ENCODE data around the gene DPP10. TPM values are rescaled to one million over a fixed set of nuclear protein-coding genes. Genes with fewer than 3 reads are reported as not detected.

Gene DPP10
- total RNA-seq, 4 donors from 2014 or later: 0.09 to 4.0 (median 0.38) TPM; not detected in 1

DNA sequence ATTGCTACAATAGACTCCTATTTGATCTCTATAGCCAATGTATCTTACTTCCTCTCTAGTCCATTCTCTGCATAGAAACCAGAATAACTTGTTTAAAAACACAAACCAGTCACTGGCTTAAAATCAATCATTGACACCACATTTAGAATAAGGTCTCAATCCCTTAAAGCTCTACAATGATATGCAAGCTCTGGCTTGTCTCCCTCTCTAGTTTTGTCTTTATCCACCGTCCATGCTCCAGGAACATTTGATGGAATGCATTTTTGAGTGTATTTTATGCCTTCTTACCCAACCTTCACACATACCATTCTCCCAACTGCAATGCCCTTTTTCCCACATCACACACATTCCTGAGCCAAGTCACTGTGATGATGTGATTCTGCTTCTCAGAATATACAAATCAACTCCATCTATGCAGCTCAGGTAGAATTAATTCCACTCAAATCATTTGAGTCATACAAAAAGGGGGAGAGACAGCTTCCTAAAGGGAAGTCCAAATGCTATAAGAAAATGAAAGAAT lies 1107.2 kb downstream of the DPP10 start:
- no peak for TF ChIP-seq POLR2A (IDR thresholded peaks at IDR 0.05)
- TF ChIP-seq, protein P1, sequence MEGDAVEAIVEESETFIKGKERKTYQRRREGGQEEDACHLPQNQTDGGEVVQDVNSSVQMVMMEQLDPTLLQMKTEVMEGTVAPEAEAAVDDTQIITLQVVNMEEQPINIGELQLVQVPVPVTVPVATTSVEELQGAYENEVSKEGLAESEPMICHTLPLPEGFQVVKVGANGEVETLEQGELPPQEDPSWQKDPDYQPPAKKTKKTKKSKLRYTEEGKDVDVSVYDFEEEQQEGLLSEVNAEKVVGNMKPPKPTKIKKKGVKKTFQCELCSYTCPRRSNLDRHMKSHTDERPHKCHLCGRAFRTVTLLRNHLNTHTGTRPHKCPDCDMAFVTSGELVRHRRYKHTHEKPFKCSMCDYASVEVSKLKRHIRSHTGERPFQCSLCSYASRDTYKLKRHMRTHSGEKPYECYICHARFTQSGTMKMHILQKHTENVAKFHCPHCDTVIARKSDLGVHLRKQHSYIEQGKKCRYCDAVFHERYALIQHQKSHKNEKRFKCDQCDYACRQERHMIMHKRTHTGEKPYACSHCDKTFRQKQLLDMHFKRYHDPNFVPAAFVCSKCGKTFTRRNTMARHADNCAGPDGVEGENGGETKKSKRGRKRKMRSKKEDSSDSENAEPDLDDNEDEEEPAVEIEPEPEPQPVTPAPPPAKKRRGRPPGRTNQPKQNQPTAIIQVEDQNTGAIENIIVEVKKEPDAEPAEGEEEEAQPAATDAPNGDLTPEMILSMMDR (IDR thresholded peaks at IDR 0.05): no peak
- no peak for DNase-seq
- Histone ChIP-seq H3K36me3 (no peaks in the 10 kb centered on the region), H3K27me3 (no peaks in the 10 kb centered on the region), H3K27ac (no peak overlapping the region), H3K4me3 (no peak overlapping the region), H3K9me3 (no peaks in the 10 kb centered on the region), H3K4me1 (no peaks in the 10 kb centered on the region)
- 35 to 46% methylated on average over 1 of the region's 1 CpG for WGBS, 2 donors
- intact Hi-C loops (cut with DNase I): no loop called here

DNA sequence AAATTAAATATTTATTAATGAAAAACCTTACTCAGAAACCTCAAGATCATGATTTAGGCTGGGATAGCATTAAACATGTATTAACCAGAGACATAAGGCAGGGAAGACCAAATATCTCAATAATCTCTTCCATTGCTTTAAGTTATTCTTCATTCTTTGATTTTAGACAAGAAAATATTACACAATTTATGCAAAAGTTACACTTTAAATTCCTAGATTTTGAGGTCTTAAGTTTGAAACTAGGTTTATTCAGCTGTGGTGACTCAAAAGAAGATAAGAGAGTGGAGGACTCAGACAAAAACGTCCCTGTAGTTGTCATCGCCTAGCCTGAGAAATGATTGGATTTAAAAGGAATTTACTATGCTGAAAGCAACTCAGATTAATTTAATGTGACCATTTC lies 1110.3 kb downstream of the DPP10 start:
- Histone ChIP-seq H3K9me3 (no peaks in the 10 kb centered on the region), H3K27ac (no peak overlapping the region), H3K36me3 (no peaks in the 10 kb centered on the region), H3K27me3 (no peaks in the 10 kb centered on the region), H3K4me1 (no peaks in the 10 kb centered on the region), H3K4me3 (no peak overlapping the region)
- no peak for DNase-seq
- WGBS, 2 donors: 57 to 68% methylated on average over 2 of the region's 2 CpGs
- TF ChIP-seq, protein P1 (IDR thresholded peaks at IDR 0.05): no peak
- no peak for TF ChIP-seq POLR2A (IDR thresholded peaks at IDR 0.05)
- intact Hi-C loops (cut with DNase I): no loop called here

DNA sequence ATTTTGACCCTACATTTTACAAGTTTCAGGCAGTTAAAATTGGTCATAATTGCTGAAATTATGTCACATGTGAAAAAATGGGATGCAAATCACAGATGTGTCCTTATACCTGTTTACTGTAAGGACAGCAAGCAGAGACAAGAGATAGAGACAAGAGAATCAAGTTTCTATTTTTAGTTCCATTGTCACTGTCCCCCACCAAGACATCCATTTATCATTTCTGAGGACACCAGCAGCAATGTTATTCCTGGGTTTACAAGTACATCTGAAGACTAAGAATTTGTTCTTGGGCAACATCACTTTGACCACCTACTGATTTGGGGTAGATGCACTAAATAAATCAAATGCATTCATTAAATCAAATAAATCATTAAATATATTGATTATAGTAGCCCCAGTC lies 1111.7 kb downstream of the DPP10 start:
- no peak for DNase-seq
- Histone ChIP-seq H3K36me3 (no peaks in the 10 kb centered on the region), H3K27ac (no peak overlapping the region), H3K4me3 (no peak overlapping the region), H3K4me1 (no peaks in the 10 kb centered on the region), H3K9me3 (no peaks in the 10 kb centered on the region), H3K27me3 (no peaks in the 10 kb centered on the region)
- no peak for TF ChIP-seq POLR2A (IDR thresholded peaks at IDR 0.05)
- TF ChIP-seq, protein P1 (IDR thresholded peaks at IDR 0.05): no peak
- intact Hi-C loops (cut with DNase I): no loop called here

DNA sequence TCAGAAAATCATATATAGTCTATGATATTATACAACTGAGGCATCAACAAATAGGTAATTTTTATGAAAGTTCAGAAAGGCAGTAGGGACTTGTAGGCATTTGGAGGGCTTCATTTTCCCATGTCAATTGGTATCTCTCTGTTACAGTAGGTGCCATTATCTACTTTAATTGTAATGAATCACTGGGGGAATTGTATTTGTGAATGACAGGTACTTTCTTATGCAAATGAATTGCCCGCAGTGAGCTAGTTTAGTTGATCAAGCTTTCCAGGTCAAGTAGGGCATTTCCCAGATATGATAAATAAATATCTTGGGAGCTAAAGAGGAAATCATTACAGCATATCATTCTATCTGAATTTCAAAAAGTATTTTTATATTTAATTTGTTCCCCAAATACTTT lies 1116.3 kb downstream of the DPP10 start:
- 27 to 47% methylated on average over 1 of the region's 1 CpG for WGBS, 2 donors
- Histone ChIP-seq H3K4me1 (no peaks in the 10 kb centered on the region), H3K4me3 (no peak overlapping the region), H3K9me3 (no peaks in the 10 kb centered on the region), H3K27ac (no peak overlapping the region), H3K27me3 (no peaks in the 10 kb centered on the region), H3K36me3 (no peaks in the 10 kb centered on the region)
- TF ChIP-seq, protein P1 (IDR thresholded peaks at IDR 0.05): no peak
- TF ChIP-seq POLR2A (IDR thresholded peaks at IDR 0.05): no peak
- intact Hi-C loops (cut with DNase I): no loop called here
- no peak for DNase-seq

DNA sequence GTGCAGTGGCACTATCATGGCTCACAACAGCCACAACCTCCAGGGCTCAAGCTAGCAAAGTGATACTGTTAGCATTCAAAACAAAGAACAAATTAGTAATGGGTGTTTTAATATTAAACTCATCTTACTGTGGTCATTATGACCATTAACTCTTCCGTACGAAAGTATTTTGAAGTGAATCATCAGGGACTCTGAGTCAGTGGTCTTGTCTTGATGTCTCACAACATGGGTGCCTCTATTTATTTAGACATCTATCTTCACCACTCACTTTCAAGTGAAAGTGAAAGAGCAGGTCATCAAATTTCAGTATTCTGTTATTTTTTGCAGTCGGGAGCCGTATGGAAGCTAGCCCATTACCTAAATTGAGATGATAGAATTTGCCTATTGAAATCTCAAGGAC lies 1118.2 kb downstream of the DPP10 start:
- DNase-seq: no peak
- no peak overlapping the region for H3K27ac ChIP-seq
- H3K36me3 ChIP-seq: no peaks in the 10 kb centered on the region
- H3K4me1 ChIP-seq: no peaks in the 10 kb centered on the region
- 81 to 82% methylated on average over 4 of the region's 4 CpGs for WGBS, 2 donors
- H3K4me3 ChIP-seq: no peak overlapping the region
- no peaks in the 10 kb centered on the region for H3K9me3 ChIP-seq
- intact Hi-C loops (cut with DNase I): no loop called here
- TF ChIP-seq, protein P1 (IDR thresholded peaks at IDR 0.05): no peak
- TF ChIP-seq POLR2A (IDR thresholded peaks at IDR 0.05): no peak
- H3K27me3 ChIP-seq: no peaks in the 10 kb centered on the region

Data from esophagus squamous epithelium (tissue), 5 donors.